A673 (cell line): ENCODE measurements around the gene COL3A1. TPM values are rescaled to one million over a fixed set of nuclear protein-coding genes. Genes with fewer than 3 reads are reported as not detected.

Experiments used
- BruUV-seq: library from RNA; stranded (reverse); fragments of 400-500 nt; replicated peaks from 2 replicates; lab custom pipeline; 2021; lab: Mats Ljungman, UMichigan
- CTCF ChIA-PET: fragments of 300-600 bp; sonication (Branson Sonifier 250); formaldehyde crosslinking; loops from one replicate; lab custom pipeline; 2022; ENCODE audit warnings: antibody characterized with exemption; lab: Charles Lee
- POLR2A ChIA-PET: fragments of 300-600 bp; sonication (Branson Sonifier 250); formaldehyde crosslinking; loops from one replicate; lab custom pipeline; 2022; ENCODE audit warnings: antibody characterized with exemption; ENCODE audit not compliant: low non-redundant PET; lab: Charles Lee
- DNase-seq: peaks from one replicate; pipeline ENCODE4 v3.0.0-alpha.2; 2015; ENCODE audit warnings: low spot score
- H3K27ac ChIP-seq: fragments of 200-600 bp; sonication (generic); 2 replicates; pipeline ENCODE4 v1.5.1; 2016; ENCODE audit warnings: mixed run types, low read depth, mild to moderate bottlenecking, mixed read lengths, antibody characterized with exemption, low read length; ENCODE audit not compliant: poor library complexity, severe bottlenecking
- H3K27me3 ChIP-seq: fragments of 200-600 bp; sonication (generic); replicated peaks from 2 replicates; pipeline ENCODE4 v1.6.1; 2017; ENCODE audit warnings: mixed run types, low read depth, mild to moderate bottlenecking, mixed read lengths, antibody characterized with exemption, low read length; ENCODE audit not compliant: insufficient read depth, poor library complexity
- H3K36me3 ChIP-seq: fragments of 200-600 bp; sonication (generic); 2 replicates; pipeline ENCODE4 v1.6.1; 2016; ENCODE audit warnings: mixed run types, mild to moderate bottlenecking, mixed read lengths, antibody characterized with exemption, low read length; ENCODE audit not compliant: insufficient read depth, poor library complexity, severe bottlenecking
- H3K4me1 ChIP-seq: fragments of 200-600 bp; sonication (generic); 2 replicates; pipeline ENCODE4 v1.6.1; 2017; ENCODE audit warnings: mixed run types, mild to moderate bottlenecking, mixed read lengths, antibody characterized with exemption, low read length; ENCODE audit not compliant: insufficient read depth, poor library complexity, severe bottlenecking
- H3K4me3 ChIP-seq: fragments of 200-600 bp; sonication (generic); 2 replicates; pipeline ENCODE4 v1.5.1; 2016; ENCODE audit warnings: low read depth, mixed run types, mild to moderate bottlenecking, mixed read lengths, low read length; ENCODE audit not compliant: poor library complexity, severe bottlenecking
- H3K9me3 ChIP-seq: fragments of 200-600 bp; sonication (generic); 2 replicates; pipeline ENCODE4 v1.6.1; 2016; ENCODE audit warnings: mixed run types, low read depth, mild to moderate bottlenecking, mixed read lengths, antibody characterized with exemption, low read length; ENCODE audit not compliant: poor library complexity, severe bottlenecking
- EZH2 ChIP-seq: fragments of 200-600 bp; sonication (generic); IDR thresholded peaks from 2 replicates; pipeline ENCODE4 v1.6.1; 2017; ENCODE audit warnings: borderline replicate concordance, low read depth, mild to moderate bottlenecking, mixed read lengths, antibody characterized with exemption, low read length; ENCODE audit not compliant: poor library complexity, severe bottlenecking
- intact Hi-C: fragments of 100-400 bp; cut with micrococcal nuclease; formaldehyde crosslinking; loops from one replicate; pipeline ENCODE4 v1.10.0; 2022; ENCODE audit not compliant: unreplicated experiment
- total RNA-seq: library from RNA; stranded (reverse); gene quantifications from 2 replicates; pipeline ENCODE4 v1.2.3, GENCODE V29; 2021
- TF ChIP-seq, protein P1 (sequence below): fragments of 300-800, 200-600 bp; sonication (generic); conservative IDR thresholded peaks from 2 replicates; pipeline ENCODE4 v1.5.1; 2017; ENCODE audit warnings: low read depth, mild to moderate bottlenecking, antibody characterized with exemption, low read length, moderate library complexity, mixed read lengths

COL3A1 gene
- total RNA-seq, 1 experiment from 2014 or later: 12.6 TPM

DNA sequence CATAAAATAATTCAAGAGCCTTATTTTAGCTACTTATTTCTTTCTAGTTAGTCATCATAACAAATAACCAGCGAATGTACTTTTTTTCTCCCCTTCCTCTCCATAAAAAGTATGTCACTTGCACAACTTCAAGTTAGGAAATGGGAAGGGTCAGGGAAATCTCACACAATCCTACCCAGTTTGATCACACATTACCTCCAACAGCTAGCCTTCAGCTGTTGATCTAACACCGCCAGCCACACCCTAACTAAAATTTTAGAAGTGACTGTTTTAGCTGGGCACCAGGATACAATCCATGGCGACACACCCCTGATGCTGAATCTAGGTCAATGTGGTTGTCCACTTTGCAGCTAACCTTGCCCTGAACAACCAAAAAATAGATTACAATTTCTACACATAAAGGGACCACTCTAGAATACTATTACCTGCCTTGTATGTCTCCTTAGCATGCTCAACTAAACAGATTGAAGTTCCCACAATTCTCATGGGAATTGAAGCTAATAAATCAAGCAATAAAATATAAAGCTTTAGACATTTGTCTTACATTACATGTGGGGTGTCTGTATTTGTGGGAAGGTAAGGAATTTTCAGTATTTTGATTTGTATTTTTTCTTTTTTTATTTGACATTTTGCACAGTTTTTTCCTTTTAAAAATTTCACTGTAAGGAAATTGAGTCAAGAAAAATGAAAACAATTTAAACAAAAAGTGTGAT lies 7.3 kb upstream of the COL3A1 start:
- no peaks in the 10 kb centered on the region for H3K27me3 ChIP-seq
- intact Hi-C loops: no loop called here
- H3K36me3 ChIP-seq: no peaks in the 10 kb centered on the region
- DNase-seq: no peak
- H3K9me3 ChIP-seq: no peaks in the 10 kb centered on the region
- BruUV-seq: no TSS peak
- H3K4me3 ChIP-seq: no peak overlapping the region
- no peak overlapping the region for H3K27ac ChIP-seq
- TF ChIP-seq EZH2: no peak
- POLR2A ChIA-PET: interaction anchor here (0.6 kb wide), 1 partner anchor 46 kb away, joined by 4 read pairs; no protein-coding TSS in a partner anchor
- CTCF ChIA-PET: interaction anchor here (0.6 kb wide), 1 partner anchor 45 kb away, joined by 3 read pairs; no protein-coding TSS in a partner anchor
- H3K4me1 ChIP-seq: peaks cover 17% of the 10 kb centered on the region

DNA sequence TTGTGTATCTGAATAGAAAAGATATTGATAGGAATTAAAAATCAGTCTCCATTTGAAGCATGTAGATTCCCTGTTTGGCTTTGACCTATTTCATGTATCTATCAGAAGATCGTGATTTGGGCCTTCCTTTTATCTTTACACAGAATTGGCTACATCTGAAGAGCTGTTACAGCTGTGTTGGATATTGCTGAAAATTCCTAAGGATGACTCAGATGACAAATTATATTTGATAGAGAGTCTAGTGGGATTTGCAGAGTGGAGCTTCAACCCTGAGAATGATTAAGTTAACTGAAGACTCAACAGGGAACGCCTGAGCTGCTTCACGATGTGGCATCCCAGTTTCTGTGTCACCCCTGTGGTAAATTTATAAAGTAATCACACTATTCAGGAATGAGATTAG lies 4.9 kb upstream of the COL3A1 start:
- TF ChIP-seq, protein P1, sequence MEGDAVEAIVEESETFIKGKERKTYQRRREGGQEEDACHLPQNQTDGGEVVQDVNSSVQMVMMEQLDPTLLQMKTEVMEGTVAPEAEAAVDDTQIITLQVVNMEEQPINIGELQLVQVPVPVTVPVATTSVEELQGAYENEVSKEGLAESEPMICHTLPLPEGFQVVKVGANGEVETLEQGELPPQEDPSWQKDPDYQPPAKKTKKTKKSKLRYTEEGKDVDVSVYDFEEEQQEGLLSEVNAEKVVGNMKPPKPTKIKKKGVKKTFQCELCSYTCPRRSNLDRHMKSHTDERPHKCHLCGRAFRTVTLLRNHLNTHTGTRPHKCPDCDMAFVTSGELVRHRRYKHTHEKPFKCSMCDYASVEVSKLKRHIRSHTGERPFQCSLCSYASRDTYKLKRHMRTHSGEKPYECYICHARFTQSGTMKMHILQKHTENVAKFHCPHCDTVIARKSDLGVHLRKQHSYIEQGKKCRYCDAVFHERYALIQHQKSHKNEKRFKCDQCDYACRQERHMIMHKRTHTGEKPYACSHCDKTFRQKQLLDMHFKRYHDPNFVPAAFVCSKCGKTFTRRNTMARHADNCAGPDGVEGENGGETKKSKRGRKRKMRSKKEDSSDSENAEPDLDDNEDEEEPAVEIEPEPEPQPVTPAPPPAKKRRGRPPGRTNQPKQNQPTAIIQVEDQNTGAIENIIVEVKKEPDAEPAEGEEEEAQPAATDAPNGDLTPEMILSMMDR: no peak
- TF ChIP-seq EZH2: no peak
- no peaks in the 10 kb centered on the region for H3K27me3 ChIP-seq
- H3K27ac ChIP-seq: no peak overlapping the region
- peak; percentile 65 for DNase-seq
- POLR2A ChIA-PET: interaction anchor here (0.6 kb wide), 1 partner anchor 181 kb away, joined by 3 read pairs; no protein-coding TSS in a partner anchor
- CTCF ChIA-PET: interaction anchor here (0.8 kb wide), 1 partner anchor 9 kb away, joined by 3 read pairs; no protein-coding TSS in a partner anchor
- H3K9me3 ChIP-seq: no peaks in the 10 kb centered on the region
- BruUV-seq: no TSS peak
- H3K36me3 ChIP-seq: no peaks in the 10 kb centered on the region
- intact Hi-C loops: no loop called here
- H3K4me3 ChIP-seq: no peak overlapping the region
- H3K4me1 ChIP-seq: peaks cover 10% of the 10 kb centered on the region

DNA sequence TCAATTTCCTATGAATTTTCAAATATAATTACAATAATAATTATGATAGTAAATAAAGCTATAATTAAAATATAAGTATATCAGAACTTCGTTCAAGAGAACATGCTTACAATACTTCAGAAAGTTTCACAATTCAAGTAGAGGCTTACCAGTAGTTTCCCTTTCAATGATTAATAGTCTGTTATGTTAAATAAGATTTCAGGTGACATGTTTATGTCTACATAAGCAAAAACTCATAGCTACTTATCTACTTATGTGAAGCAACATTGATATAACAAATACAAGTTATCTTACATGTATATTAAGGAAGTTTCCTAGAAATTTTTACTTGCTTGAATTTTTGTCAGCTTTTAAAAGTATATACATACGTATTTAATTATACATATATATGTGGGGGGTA lies 4.5 kb upstream of the COL3A1 start:
- BruUV-seq: no TSS peak
- ChIA-PET POLR2A (no interaction called here), CTCF (interaction anchor here (0.8 kb wide), 1 partner anchor 8 kb away, joined by 3 read pairs; no protein-coding TSS in a partner anchor)
- Histone ChIP-seq H3K4me3 (no peak overlapping the region), H3K9me3 (no peaks in the 10 kb centered on the region), H3K36me3 (no peaks in the 10 kb centered on the region), H3K27ac (no peak overlapping the region), H3K27me3 (no peaks in the 10 kb centered on the region), H3K4me1 (peaks cover 11% of the 10 kb centered on the region)
- intact Hi-C loops: no loop called here
- DNase-seq: no peak
- TF ChIP-seq, protein P1: no peak
- TF ChIP-seq EZH2: no peak
